C1 segment of cervical spinal cord (tissue), 14 donors: ENCODE data around the gene EPS8.
A peak's percentile ranks its signal among the peaks of the same experiment; 100 is the strongest.

ENCODE experiments used
- DNase-seq, 14 donors: peaks; one replicate each; lab custom pipeline; 2025; lab: John Stamatoyannopoulos, UW

EPS8 gene

GRCh38 chr12:15789220-15790171 lies at the start of gene EPS8:
Gene EPS8 (minus strand): TSS chr12:15789388. CDS start chr12:15682951, 106,437 bp downstream.
- peak; percentile 60 to 96 (median 88) for DNase-seq

GRCh38 chr12:15837141-15837790 lies 48.1 kb upstream of the EPS8 start:
- DNase-seq: no peak

GRCh38 chr12:15834575-15834974 lies 45.4 kb upstream of the EPS8 start:
- no peak for DNase-seq

- no peak for DNase-seq
Measured at GRCh38 chr12:15831315-15831978, 42.3 kb upstream of the EPS8 start.

- DNase-seq: no peak
Measured at GRCh38 chr12:15830538-15830937, 41.4 kb upstream of the EPS8 start.

GRCh38 chr12:15829949-15830348 lies 40.8 kb upstream of the EPS8 start:
- DNase-seq: no peak

- no peak for DNase-seq
Measured at GRCh38 chr12:15829255-15829654, 40.1 kb upstream of the EPS8 start.

- no peak for DNase-seq
Measured at GRCh38 chr12:15827136-15827535, 37.9 kb upstream of the EPS8 start.

GRCh38 chr12:15824516-15824915 lies 35.3 kb upstream of the EPS8 start:
- DNase-seq: no peak

GRCh38 chr12:15823360-15824128 lies 34.4 kb upstream of the EPS8 start:
- DNase-seq: no peak

GRCh38 chr12:15819644-15820437 lies 30.7 kb upstream of the EPS8 start:
- no peak for DNase-seq

- no peak for DNase-seq
Measured at GRCh38 chr12:15818418-15818817, 29.2 kb upstream of the EPS8 start.

- no peak for DNase-seq
Measured at GRCh38 chr12:15815730-15816129, 26.5 kb upstream of the EPS8 start.

GRCh38 chr12:15811214-15812127 lies 22.3 kb upstream of the EPS8 start:
- DNase-seq: no peak

- DNase-seq: no peak
Measured at GRCh38 chr12:15808652-15809051, 19.5 kb upstream of the EPS8 start.

- DNase-seq: no peak
Measured at GRCh38 chr12:15808250-15808649, 19.1 kb upstream of the EPS8 start.

- no peak for DNase-seq
Measured at GRCh38 chr12:15806826-15807225, 17.6 kb upstream of the EPS8 start.

- no peak for DNase-seq
Measured at GRCh38 chr12:15801770-15802744, 12.9 kb upstream of the EPS8 start.
